ENCODE measurements around the gene TEAD1. TPM values are rescaled to one million over a fixed set of nuclear protein-coding genes. Genes with fewer than 3 reads are reported as not detected.

The TEAD1 gene
- total and polyA plus RNA-seq, 9 of the 15 experiments (the other 6 are each of a cell fraction or from before 2014, with no cell fraction given) = 1.7 to 17.7 (median 10.8) TPM

DNA sequence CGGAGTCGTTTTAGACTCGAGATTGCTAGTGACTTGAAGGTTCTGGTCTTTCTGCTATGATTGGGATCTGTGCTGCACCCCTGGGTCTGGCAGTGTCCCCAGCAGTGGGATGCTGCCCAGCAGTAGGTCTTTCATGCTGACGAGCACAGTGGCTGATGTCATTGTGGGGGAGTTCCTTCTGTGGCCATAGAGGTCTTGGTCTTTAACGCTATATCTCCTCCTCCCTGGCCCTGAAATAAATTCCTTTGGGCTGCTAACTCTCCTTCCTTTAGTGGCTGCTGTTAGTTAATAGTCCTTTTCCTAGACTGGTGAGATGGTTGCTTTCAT is 136.3 kb downstream of the TEAD1 start (continued):
- TF ChIP-seq, protein P1, sequence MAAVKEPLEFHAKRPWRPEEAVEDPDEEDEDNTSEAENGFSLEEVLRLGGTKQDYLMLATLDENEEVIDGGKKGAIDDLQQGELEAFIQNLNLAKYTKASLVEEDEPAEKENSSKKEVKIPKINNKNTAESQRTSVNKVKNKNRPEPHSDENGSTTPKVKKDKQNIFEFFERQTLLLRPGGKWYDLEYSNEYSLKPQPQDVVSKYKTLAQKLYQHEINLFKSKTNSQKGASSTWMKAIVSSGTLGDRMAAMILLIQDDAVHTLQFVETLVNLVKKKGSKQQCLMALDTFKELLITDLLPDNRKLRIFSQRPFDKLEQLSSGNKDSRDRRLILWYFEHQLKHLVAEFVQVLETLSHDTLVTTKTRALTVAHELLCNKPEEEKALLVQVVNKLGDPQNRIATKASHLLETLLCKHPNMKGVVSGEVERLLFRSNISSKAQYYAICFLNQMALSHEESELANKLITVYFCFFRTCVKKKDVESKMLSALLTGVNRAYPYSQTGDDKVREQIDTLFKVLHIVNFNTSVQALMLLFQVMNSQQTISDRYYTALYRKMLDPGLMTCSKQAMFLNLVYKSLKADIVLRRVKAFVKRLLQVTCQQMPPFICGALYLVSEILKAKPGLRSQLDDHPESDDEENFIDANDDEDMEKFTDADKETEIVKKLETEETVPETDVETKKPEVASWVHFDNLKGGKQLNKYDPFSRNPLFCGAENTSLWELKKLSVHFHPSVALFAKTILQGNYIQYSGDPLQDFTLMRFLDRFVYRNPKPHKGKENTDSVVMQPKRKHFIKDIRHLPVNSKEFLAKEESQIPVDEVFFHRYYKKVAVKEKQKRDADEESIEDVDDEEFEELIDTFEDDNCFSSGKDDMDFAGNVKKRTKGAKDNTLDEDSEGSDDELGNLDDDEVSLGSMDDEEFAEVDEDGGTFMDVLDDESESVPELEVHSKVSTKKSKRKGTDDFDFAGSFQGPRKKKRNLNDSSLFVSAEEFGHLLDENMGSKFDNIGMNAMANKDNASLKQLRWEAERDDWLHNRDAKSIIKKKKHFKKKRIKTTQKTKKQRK (IDR thresholded peaks at IDR 0.05; ENCODE audit: borderline replicate concordance, low read depth, low read length) = no peak
- no peak for TF ChIP-seq SRSF1 (IDR thresholded peaks at IDR 0.05; ENCODE audit: low read depth, low read length)
- no peak for TF ChIP-seq DIDO1 (tag; IDR thresholded peaks at IDR 0.05; ENCODE audit: low read depth)
- TF ChIP-seq, protein P2, sequence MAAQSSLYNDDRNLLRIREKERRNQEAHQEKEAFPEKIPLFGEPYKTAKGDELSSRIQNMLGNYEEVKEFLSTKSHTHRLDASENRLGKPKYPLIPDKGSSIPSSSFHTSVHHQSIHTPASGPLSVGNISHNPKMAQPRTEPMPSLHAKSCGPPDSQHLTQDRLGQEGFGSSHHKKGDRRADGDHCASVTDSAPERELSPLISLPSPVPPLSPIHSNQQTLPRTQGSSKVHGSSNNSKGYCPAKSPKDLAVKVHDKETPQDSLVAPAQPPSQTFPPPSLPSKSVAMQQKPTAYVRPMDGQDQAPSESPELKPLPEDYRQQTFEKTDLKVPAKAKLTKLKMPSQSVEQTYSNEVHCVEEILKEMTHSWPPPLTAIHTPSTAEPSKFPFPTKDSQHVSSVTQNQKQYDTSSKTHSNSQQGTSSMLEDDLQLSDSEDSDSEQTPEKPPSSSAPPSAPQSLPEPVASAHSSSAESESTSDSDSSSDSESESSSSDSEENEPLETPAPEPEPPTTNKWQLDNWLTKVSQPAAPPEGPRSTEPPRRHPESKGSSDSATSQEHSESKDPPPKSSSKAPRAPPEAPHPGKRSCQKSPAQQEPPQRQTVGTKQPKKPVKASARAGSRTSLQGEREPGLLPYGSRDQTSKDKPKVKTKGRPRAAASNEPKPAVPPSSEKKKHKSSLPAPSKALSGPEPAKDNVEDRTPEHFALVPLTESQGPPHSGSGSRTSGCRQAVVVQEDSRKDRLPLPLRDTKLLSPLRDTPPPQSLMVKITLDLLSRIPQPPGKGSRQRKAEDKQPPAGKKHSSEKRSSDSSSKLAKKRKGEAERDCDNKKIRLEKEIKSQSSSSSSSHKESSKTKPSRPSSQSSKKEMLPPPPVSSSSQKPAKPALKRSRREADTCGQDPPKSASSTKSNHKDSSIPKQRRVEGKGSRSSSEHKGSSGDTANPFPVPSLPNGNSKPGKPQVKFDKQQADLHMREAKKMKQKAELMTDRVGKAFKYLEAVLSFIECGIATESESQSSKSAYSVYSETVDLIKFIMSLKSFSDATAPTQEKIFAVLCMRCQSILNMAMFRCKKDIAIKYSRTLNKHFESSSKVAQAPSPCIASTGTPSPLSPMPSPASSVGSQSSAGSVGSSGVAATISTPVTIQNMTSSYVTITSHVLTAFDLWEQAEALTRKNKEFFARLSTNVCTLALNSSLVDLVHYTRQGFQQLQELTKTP (IDR thresholded peaks at IDR 0.05; ENCODE audit: low read depth in 1 of 2, partially characterized antibody in 2 of 2) = no peak
- TF ChIP-seq, protein P3, sequence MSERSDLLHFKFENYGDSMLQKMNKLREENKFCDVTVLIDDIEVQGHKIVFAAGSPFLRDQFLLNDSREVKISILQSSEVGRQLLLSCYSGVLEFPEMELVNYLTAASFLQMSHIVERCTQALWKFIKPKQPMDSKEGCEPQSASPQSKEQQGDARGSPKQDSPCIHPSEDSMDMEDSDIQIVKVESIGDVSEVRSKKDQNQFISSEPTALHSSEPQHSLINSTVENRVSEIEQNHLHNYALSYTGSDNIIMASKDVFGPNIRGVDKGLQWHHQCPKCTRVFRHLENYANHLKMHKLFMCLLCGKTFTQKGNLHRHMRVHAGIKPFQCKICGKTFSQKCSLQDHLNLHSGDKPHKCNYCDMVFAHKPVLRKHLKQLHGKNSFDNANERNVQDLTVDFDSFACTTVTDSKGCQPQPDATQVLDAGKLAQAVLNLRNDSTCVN (CRISPR knock-in tag; IDR thresholded peaks at IDR 0.05) = no peak
- TF ChIP-seq, protein P4, sequence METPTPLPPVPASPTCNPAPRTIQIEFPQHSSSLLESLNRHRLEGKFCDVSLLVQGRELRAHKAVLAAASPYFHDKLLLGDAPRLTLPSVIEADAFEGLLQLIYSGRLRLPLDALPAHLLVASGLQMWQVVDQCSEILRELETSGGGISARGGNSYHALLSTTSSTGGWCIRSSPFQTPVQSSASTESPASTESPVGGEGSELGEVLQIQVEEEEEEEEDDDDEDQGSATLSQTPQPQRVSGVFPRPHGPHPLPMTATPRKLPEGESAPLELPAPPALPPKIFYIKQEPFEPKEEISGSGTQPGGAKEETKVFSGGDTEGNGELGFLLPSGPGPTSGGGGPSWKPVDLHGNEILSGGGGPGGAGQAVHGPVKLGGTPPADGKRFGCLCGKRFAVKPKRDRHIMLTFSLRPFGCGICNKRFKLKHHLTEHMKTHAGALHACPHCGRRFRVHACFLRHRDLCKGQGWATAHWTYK (CRISPR knock-in tag; IDR thresholded peaks at IDR 0.05) = no peak
- no peak for TF ChIP-seq FOSL1 (tag; conservative IDR thresholded peaks at IDR 0.05)
- no peak for TF ChIP-seq DMBX1 (CRISPR knock-in tag; IDR thresholded peaks at IDR 0.05; ENCODE audit: borderline replicate concordance)
- TF ChIP-seq RUNX1 (IDR thresholded peaks at IDR 0.05; ENCODE audit: low read depth) = no peak
- no peak for TF ChIP-seq BRCA1 (IDR thresholded peaks at IDR 0.05)
- no peak for TF ChIP-seq BRCA1 (CRISPR knock-in tag; IDR thresholded peaks at IDR 0.05)
- no peak for TF ChIP-seq ZNF3 (CRISPR knock-in tag; IDR thresholded peaks at IDR 0.05)
- TF ChIP-seq, protein P5, sequence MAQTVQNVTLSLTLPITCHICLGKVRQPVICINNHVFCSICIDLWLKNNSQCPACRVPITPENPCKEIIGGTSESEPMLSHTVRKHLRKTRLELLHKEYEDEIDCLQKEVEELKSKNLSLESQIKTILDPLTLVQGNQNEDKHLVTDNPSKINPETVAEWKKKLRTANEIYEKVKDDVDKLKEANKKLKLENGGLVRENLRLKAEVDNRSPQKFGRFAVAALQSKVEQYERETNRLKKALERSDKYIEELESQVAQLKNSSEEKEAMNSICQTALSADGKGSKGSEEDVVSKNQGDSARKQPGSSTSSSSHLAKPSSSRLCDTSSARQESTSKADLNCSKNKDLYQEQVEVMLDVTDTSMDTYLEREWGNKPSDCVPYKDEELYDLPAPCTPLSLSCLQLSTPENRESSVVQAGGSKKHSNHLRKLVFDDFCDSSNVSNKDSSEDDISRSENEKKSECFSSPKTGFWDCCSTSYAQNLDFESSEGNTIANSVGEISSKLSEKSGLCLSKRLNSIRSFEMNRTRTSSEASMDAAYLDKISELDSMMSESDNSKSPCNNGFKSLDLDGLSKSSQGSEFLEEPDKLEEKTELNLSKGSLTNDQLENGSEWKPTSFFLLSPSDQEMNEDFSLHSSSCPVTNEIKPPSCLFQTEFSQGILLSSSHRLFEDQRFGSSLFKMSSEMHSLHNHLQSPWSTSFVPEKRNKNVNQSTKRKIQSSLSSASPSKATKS (CRISPR knock-in tag; IDR thresholded peaks at IDR 0.05) = no peak
- TF ChIP-seq, protein P6, sequence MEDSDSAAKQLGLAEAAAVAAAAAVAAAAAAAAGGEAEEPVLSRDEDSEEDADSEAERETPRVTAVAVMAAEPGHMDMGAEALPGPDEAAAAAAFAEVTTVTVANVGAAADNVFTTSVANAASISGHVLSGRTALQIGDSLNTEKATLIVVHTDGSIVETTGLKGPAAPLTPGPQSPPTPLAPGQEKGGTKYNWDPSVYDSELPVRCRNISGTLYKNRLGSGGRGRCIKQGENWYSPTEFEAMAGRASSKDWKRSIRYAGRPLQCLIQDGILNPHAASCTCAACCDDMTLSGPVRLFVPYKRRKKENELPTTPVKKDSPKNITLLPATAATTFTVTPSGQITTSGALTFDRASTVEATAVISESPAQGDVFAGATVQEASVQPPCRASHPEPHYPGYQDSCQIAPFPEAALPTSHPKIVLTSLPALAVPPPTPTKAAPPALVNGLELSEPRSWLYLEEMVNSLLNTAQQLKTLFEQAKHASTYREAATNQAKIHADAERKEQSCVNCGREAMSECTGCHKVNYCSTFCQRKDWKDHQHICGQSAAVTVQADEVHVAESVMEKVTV (CRISPR knock-in tag; IDR thresholded peaks at IDR 0.05) = no peak
